ENCODE results near the gene APOL1.

GRCh38 chr22:36234919-36235318 lies 18.0 kb upstream of the APOL1 start:
- TF ChIP-seq, protein P1, sequence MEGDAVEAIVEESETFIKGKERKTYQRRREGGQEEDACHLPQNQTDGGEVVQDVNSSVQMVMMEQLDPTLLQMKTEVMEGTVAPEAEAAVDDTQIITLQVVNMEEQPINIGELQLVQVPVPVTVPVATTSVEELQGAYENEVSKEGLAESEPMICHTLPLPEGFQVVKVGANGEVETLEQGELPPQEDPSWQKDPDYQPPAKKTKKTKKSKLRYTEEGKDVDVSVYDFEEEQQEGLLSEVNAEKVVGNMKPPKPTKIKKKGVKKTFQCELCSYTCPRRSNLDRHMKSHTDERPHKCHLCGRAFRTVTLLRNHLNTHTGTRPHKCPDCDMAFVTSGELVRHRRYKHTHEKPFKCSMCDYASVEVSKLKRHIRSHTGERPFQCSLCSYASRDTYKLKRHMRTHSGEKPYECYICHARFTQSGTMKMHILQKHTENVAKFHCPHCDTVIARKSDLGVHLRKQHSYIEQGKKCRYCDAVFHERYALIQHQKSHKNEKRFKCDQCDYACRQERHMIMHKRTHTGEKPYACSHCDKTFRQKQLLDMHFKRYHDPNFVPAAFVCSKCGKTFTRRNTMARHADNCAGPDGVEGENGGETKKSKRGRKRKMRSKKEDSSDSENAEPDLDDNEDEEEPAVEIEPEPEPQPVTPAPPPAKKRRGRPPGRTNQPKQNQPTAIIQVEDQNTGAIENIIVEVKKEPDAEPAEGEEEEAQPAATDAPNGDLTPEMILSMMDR (IDR thresholded peaks at IDR 0.05) = no peak
- TF ChIP-seq EZH2 (IDR thresholded peaks at IDR 0.05) = no peak
- TF ChIP-seq EZH2phosphoT487 (IDR thresholded peaks at IDR 0.05) = no peak

All from neural progenitor cell (in vitro differentiated cells).